Stimulated activated memory B cell treated with anti-CD40 and anti-IgM and Interleukin-4, amounts not matched to agents 10 μg/mL and 1 μg/mL and 100 μg/mL, for 72 hours (primary cell): ENCODE data around the gene AUH.
A peak's percentile ranks its signal among the peaks of the same experiment; 100 is the strongest.

Source experiments
- ATAC-seq: fragments of 150-1000 bp; cut with Tn5 transposase; 2 replicates; pipeline ENCODE4 v1.10.0; 2021
- H3K27ac Mint-ChIP-seq: one replicate; pipeline ENCODE4 v1.8.0; 2022; ENCODE audit warnings: mild to moderate bottlenecking, mixed read lengths
- H3K27me3 Mint-ChIP-seq: one replicate; pipeline ENCODE4 v1.8.0; 2022; ENCODE audit warnings: mixed read lengths
- H3K36me3 Mint-ChIP-seq: one replicate; pipeline ENCODE4 v1.8.0; 2022; ENCODE audit warnings: mixed read lengths
- H3K4me1 Mint-ChIP-seq: one replicate; pipeline ENCODE4 v1.8.0; 2022; ENCODE audit warnings: mixed read lengths
- H3K4me3 Mint-ChIP-seq: one replicate; pipeline ENCODE4 v1.8.0; 2022; ENCODE audit warnings: mild to moderate bottlenecking, moderate library complexity, mixed read lengths
- H3K9me3 Mint-ChIP-seq: one replicate; pipeline ENCODE4 v1.8.0; 2022; ENCODE audit warnings: mixed read lengths

AUH gene

DNA sequence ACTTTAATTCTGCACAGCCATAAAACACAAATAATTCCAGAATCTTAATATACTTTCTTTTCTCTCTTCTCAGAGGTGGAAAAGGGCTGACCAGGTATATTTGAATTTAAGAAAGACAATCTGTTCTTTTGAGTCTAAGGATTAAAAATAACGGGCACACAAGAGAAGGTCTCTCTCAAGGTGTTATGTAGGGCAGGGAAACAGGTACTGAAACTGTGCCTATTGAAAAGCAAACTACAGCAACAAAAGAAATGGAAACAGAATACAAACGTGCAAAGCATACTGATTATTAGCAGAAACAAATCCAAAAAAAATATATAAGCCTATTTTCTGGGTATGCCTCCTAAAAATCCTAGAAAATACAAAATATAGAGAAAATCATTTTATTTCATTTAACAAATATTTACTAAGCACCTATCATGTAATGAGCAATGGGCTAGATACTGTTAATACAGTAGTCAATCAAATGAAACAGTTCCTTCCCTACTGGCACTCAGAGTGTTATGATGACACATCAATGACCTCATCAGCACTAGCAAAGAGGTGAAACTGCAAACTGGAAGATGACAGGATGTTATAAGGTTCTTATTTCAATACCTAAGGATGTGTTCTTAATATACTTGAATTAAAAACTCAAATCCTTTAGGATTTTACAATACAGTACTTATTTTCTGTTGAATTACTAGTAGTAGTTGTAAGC lies 87.7 kb downstream of the AUH start:
- H3K9me3 Mint-ChIP-seq: no peaks in the 10 kb centered on the region
- no peak overlapping the region for H3K4me3 Mint-ChIP-seq
- peaks cover 29% of the 10 kb centered on the region for H3K36me3 Mint-ChIP-seq
- peaks cover 23% of the 10 kb centered on the region for H3K4me1 Mint-ChIP-seq
- H3K27me3 Mint-ChIP-seq: no peaks in the 10 kb centered on the region
- peak; percentile 70 for ATAC-seq
- no peak overlapping the region for H3K27ac Mint-ChIP-seq

DNA sequence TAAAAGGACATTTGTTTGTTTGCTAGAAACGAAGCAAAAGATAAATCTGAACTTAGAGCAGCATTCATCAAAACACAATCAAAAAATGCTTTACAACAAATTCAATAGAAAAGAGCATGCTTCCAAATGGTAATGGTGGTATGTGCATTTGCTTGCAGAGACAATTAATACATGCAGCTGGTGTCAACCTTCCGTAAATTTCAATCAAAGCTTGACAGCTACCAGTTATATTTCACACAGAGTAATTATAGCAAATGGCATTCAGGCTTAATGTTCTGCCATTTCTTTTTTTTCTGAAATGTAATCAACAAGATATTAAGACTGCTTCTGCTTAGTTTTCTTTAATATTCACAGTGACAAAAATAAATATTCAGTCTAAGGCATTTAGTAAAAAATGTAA lies 90.6 kb downstream of the AUH start:
- peaks cover 24% of the 10 kb centered on the region for H3K36me3 Mint-ChIP-seq
- peaks cover 23% of the 10 kb centered on the region for H3K4me1 Mint-ChIP-seq
- H3K27me3 Mint-ChIP-seq: no peaks in the 10 kb centered on the region
- no peak overlapping the region for H3K4me3 Mint-ChIP-seq
- H3K27ac Mint-ChIP-seq: no peak overlapping the region
- H3K9me3 Mint-ChIP-seq: no peaks in the 10 kb centered on the region
- ATAC-seq: no peak

DNA sequence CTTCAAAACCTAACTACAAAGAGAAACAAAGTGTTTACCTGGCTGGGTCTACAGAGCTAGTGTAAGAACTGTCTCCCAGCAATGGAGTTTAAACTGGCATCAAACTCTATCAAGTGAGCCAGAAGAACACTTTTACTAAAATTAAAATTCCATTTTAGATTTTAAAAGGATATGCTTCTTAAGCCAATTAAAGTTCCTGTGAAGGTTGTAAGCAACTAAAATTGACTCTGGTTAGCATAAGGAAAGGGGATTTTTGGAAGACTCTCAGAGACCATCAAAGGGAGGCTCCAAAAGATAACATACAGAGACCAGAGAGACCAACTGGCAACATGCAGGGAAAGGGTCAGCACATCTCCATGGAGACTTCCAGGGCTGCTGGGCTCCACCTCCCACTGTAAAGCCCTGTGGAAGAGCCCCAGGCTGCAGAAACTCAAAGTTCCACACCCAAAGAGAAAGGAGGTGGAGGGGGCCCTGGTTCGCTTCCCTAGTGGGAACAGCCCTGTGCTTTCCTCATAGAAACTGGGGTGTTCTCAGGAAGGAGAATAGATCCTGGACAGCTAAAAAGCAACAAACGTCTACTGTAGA lies 91.7 kb downstream of the AUH start:
- no peak overlapping the region for H3K27ac Mint-ChIP-seq
- H3K4me3 Mint-ChIP-seq: no peak overlapping the region
- no peaks in the 10 kb centered on the region for H3K9me3 Mint-ChIP-seq
- H3K27me3 Mint-ChIP-seq: no peaks in the 10 kb centered on the region
- no peak for ATAC-seq
- H3K4me1 Mint-ChIP-seq: peaks cover 14% of the 10 kb centered on the region
- peaks cover 31% of the 10 kb centered on the region for H3K36me3 Mint-ChIP-seq

DNA sequence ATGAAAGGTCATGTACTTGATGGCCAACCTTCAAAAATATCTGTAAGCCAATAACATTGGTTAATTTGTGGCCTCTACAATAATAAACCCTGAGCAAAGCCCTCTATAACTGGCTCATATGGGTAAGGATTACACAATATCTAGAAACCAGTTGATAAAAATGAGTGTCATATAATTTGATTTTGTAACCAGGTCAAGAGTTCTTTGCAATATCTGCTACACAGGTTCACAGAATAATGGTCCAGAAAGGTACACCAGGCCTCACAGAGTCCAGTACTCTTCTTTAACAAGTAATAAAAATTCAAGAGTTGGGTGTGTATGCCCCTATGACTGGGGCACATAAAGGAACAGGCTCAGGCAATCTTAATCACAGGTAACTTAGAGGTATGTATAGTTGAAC lies 95.3 kb downstream of the AUH start:
- H3K4me3 Mint-ChIP-seq: no peak overlapping the region
- H3K4me1 Mint-ChIP-seq: peaks cover 4% of the 10 kb centered on the region
- H3K9me3 Mint-ChIP-seq: peaks cover 3% of the 10 kb centered on the region
- no peaks in the 10 kb centered on the region for H3K27me3 Mint-ChIP-seq
- no peak overlapping the region for H3K27ac Mint-ChIP-seq
- H3K36me3 Mint-ChIP-seq: peaks cover 43% of the 10 kb centered on the region
- no peak for ATAC-seq

DNA sequence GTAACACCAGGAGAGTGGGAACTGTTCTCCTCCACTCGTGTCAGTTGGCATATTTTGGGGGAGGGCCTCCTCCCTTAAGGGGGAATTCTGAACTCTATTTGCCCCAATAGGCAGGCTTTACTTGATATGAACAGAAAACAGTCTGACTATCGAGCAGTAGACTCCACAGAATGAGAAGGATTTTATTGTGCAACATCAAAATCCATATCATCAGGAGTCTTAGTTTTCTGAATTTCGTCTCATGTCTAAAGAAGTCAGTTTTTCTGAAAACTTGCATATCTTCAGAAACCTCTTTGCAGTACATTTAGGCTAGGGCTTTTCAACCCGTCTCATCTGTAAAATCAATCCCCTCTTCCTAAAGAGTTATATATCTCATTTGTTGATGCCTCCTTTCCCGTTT lies 96.2 kb downstream of the AUH start:
- Mint-ChIP-seq H3K27ac (no peak overlapping the region), H3K4me3 (no peak overlapping the region), H3K4me1 (peaks cover 13% of the 10 kb centered on the region), H3K27me3 (no peaks in the 10 kb centered on the region), H3K36me3 (peaks cover 52% of the 10 kb centered on the region), H3K9me3 (peaks cover 3% of the 10 kb centered on the region)
- no peak for ATAC-seq

DNA sequence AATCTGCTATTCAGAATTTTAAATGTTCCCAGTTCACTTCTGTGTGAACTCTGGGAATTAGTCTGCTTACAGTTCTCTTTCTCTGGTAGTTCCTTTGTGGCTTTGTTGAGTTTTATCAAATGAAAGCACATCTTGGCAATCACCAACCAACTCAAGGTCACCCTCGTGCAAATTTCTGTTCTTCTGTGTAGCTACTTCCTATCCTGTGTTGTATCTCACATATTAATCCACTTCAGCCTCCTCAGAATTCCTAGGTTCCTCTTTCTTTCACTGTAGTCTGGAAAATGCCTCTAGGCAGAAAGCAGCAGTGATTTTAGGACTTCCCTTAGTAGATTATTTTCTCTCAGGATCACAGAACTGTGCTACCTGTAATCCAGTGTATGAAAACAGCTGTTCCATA lies 100.3 kb downstream of the AUH start:
- Mint-ChIP-seq H3K4me3 (no peak overlapping the region), H3K4me1 (peaks cover 30% of the 10 kb centered on the region), H3K9me3 (peaks cover 3% of the 10 kb centered on the region), H3K36me3 (peaks cover 56% of the 10 kb centered on the region), H3K27me3 (no peaks in the 10 kb centered on the region), H3K27ac (peak overlapping the region; percentile 50)
- no peak for ATAC-seq

DNA sequence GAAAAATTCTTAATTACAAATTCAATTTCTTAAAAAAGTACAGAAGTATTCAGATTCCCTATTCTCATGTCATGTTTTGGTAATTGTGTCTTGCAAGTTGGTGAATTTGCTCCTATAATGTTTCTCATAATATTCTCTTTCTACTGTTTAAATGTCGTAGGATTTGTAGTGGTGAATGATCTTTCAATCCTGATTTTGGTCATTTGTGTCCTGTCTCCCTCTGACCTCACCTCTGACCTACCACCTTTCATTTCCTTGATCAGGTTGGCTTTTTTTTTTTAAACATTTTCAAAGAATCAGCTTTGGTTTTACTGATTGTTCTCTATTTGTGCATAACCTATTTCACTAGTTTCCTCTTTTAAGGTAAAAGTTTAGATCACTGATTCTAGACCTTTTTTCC lies 102.6 kb downstream of the AUH start:
- no peak for ATAC-seq

DNA sequence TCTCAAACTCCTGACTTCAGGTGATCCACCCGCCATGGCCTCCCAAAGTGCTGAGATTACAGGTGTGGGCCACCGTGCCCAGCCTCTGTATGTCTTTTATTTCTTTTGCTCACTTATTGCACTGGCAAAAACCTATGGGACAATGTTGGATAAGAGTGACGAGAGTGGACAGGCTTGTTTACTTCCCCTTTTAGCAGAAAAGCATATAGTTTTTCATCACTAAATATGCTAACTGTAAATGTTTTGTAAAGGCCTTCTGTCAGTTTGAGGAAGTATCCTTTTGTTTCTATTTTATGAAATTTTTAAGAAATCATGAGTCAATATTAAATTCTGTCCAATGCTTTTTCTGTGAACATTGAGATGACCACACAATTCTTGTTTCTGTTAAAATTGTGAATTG lies 103.3 kb downstream of the AUH start:
- Mint-ChIP-seq H3K4me3 (no peak overlapping the region), H3K9me3 (no peaks in the 10 kb centered on the region), H3K27ac (no peak overlapping the region), H3K27me3 (no peaks in the 10 kb centered on the region), H3K36me3 (peaks cover 43% of the 10 kb centered on the region), H3K4me1 (peaks cover 39% of the 10 kb centered on the region)
- no peak for ATAC-seq

More for the DNA sequence above, 102.6 kb downstream of the AUH start:
- Mint-ChIP-seq H3K9me3 (peaks cover 3% of the 10 kb centered on the region), H3K36me3 (peaks cover 46% of the 10 kb centered on the region), H3K4me3 (no peak overlapping the region), H3K27me3 (no peaks in the 10 kb centered on the region), H3K27ac (peak overlapping the region; percentile 70), H3K4me1 (peaks cover 36% of the 10 kb centered on the region)

DNA sequence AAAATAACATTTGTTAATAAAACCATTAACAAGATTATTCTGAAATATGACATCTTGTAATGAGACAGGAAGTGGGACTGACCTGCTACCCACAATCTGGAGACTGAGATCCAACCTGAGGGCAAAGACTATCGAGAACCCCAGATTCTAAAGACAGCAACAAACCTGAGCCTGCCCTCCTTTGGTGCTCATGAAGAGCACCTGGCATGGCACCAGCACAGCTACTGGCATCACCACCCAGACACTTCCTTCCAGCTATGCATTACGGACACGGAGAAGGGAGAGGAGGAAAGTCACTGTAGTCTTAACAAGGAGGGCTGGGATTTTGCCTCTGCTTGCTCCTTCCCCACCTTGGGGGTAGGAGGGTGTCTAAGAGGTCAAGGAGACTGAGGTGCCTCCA lies 105.5 kb downstream of the AUH start:
- Mint-ChIP-seq H3K27me3 (no peaks in the 10 kb centered on the region), H3K9me3 (no peaks in the 10 kb centered on the region), H3K4me3 (no peak overlapping the region), H3K4me1 (peaks cover 33% of the 10 kb centered on the region), H3K36me3 (peaks cover 46% of the 10 kb centered on the region), H3K27ac (no peak overlapping the region)
- no peak for ATAC-seq

DNA sequence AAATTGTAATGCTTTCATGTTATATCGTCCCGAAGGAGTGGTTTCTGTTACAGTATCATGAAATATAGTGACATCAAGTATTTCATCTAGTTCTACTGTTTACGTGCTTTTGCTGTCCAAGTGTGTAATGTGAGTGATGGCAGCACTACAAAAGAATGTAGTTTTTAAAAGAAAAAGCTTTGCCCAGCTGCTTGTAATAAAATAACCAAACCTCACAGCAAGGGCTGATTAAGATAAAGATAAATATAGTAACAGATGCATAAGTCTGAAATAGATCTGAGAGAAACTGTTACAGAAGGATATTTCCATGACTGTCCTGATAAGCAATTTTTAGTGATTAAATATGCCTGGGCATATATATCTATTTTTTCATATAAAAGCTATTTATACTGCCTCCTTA lies 106.4 kb downstream of the AUH start:
- no peak for ATAC-seq
- H3K9me3 Mint-ChIP-seq: no peaks in the 10 kb centered on the region
- peaks cover 24% of the 10 kb centered on the region for H3K4me1 Mint-ChIP-seq
- H3K27me3 Mint-ChIP-seq: no peaks in the 10 kb centered on the region
- H3K36me3 Mint-ChIP-seq: peaks cover 37% of the 10 kb centered on the region
- no peak overlapping the region for H3K27ac Mint-ChIP-seq
- H3K4me3 Mint-ChIP-seq: no peak overlapping the region

DNA sequence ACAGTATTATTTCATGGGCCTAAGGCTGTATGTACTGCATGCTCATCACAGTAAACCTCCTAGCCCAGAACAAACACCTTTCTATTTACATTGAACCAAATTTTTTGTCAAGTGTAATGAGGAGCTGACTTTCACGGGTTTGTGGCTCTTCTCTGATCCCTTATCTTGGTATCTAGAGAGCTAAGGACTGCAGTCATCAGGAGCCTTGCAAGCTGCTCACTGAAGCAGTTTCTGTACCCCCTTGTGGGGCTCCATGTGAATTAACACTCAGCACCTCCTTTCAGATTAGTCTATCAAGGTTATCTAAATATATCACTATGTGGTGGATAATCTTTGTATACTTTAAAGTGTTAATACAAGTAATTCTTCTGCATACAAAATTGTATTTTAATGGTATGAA lies 108.2 kb downstream of the AUH start:
- peaks cover 32% of the 10 kb centered on the region for H3K36me3 Mint-ChIP-seq
- H3K27me3 Mint-ChIP-seq: no peaks in the 10 kb centered on the region
- H3K27ac Mint-ChIP-seq: no peak overlapping the region
- H3K9me3 Mint-ChIP-seq: no peaks in the 10 kb centered on the region
- ATAC-seq: no peak
- H3K4me3 Mint-ChIP-seq: no peak overlapping the region
- peaks cover 12% of the 10 kb centered on the region for H3K4me1 Mint-ChIP-seq

DNA sequence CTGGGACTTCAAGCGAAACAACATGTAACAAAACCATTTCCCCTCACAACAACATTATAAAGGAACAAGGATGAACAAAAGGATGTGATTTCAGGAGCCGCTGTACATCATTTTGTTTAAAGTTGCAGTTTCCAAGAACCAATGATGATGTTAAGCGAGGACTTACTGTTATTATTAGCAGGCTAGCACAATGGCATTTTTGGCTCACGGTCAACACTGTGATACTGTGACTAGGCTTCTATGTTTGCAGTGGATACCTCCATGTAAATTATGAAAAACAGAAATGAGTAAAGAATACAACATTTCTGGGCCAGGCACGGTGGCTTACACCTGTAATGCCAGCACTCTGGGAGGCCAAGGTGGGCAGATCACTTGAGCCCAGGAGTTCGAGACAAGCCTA lies 113.0 kb downstream of the AUH start:
- H3K27me3 Mint-ChIP-seq: no peaks in the 10 kb centered on the region
- no peak for ATAC-seq
- H3K4me3 Mint-ChIP-seq: no peak overlapping the region
- H3K27ac Mint-ChIP-seq: no peak overlapping the region
- peaks cover 40% of the 10 kb centered on the region for H3K36me3 Mint-ChIP-seq
- no peaks in the 10 kb centered on the region for H3K9me3 Mint-ChIP-seq
- peaks cover 32% of the 10 kb centered on the region for H3K4me1 Mint-ChIP-seq

DNA sequence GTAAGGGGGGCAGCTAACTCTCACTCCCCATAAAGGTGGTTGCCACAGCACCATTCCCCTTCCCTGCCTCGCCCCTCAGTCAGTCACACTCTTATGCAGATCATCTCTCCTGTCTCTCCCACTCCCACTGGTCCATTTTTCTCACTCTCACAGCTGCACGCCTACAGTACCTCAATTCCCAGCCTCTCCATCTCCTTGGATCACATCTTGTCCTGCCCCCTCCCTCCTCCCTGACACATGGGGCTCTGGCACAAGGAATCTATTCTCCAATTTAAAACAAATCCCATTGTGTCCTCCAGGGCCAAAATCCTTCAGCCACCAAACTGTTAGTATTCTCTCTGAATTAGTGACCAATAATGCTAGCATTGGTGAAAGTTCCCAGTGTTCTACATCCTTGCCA lies 114.4 kb downstream of the AUH start:
- no peak for ATAC-seq
- peaks cover 32% of the 10 kb centered on the region for H3K4me1 Mint-ChIP-seq
- no peak overlapping the region for H3K4me3 Mint-ChIP-seq
- peaks cover 46% of the 10 kb centered on the region for H3K36me3 Mint-ChIP-seq
- no peaks in the 10 kb centered on the region for H3K9me3 Mint-ChIP-seq
- H3K27me3 Mint-ChIP-seq: no peaks in the 10 kb centered on the region
- no peak overlapping the region for H3K27ac Mint-ChIP-seq

DNA sequence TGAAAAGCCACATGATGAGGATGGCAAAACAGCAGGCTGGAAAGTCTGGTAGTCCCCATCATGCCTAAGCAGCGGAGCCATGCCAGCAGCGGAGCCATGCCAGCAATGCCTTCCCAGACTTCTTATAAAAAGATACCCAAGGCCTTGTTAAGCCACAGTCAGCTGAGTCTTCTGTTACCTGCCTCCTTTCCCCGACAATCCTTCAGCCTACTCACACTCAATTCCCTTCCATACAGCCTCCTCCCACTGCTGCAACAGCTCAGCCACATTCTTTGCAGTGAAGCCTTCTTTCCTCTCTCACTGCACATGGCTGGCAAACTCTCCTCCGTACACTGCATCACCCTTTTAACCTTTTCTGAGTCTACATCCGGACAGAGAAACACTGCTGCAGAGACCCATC lies 114.9 kb downstream of the AUH start:
- Mint-ChIP-seq H3K4me3 (no peak overlapping the region), H3K36me3 (peaks cover 46% of the 10 kb centered on the region), H3K27ac (peak overlapping the region; percentile 6), H3K27me3 (no peaks in the 10 kb centered on the region), H3K9me3 (no peaks in the 10 kb centered on the region), H3K4me1 (peaks cover 32% of the 10 kb centered on the region)
- no peak for ATAC-seq

DNA sequence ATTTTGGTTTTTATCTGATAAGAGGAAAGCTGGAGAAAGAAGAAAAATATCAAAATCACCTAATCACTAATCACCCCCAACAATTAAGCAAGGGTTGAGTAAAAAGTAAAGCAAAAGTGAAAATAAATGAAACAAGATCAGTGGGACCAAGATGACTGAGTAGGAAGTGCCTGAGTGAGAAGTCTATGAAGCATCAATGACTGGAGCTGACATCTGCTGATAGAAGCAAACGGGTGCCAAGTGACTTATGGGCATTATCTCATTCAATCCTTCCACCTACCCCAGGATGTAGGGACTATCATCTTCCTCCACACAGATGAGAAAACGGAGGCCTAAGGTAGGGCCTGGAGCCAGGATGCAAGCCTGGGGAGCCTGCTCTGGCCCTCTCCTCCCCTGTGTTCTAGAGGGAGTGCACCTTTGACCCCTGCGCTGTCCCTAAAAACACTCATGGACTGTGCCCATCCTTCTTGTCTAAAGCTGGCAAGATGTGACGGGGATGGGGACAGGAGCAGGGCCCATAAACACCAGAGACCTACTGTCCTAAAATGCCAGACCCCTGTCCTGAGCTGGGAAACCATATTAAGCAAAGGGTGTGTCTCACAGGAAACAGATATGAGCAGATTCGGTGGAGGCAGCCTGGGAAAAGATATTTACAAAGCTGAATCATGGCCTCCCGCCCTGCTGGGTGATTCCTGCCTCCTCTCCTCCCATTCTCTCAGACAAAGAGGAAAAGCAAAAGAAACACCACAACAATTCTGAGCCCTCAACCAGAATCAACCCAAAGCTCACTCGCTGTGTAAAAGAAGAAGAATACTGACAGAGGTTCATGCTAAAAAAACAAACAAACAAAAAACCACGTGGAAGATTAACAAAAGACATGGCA lies 116.0 kb downstream of the AUH start:
- H3K4me3 Mint-ChIP-seq: no peak overlapping the region
- peaks cover 36% of the 10 kb centered on the region for H3K4me1 Mint-ChIP-seq
- H3K9me3 Mint-ChIP-seq: no peaks in the 10 kb centered on the region
- ATAC-seq: no peak
- no peaks in the 10 kb centered on the region for H3K27me3 Mint-ChIP-seq
- peaks cover 51% of the 10 kb centered on the region for H3K36me3 Mint-ChIP-seq
- peak overlapping the region; percentile 6 for H3K27ac Mint-ChIP-seq

DNA sequence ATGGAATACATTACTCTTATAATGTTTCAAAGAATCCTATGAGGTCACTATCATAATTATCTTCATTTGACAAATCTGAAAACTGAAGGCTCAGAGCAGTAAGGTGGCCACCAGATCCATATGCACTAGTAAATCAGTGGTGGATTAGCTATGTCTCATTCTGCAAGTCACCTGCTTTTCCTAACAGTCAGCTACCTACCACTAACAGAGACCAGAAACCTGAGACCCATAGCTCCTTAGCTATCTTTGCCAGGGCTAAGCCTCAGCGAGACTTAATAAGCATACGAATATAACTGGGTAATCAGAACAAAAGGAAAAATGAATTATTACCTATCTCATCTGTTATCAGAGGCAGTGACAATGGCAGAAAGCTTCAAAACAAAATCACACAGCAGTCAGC lies 118.7 kb downstream of the AUH start:
- Mint-ChIP-seq H3K27me3 (no peaks in the 10 kb centered on the region), H3K4me1 (peaks cover 43% of the 10 kb centered on the region), H3K36me3 (peaks cover 67% of the 10 kb centered on the region), H3K4me3 (no peak overlapping the region), H3K27ac (no peak overlapping the region), H3K9me3 (no peaks in the 10 kb centered on the region)
- no peak for ATAC-seq
